Dermis blood vessel endothelial cell (primary cell): ENCODE measurements around the gene TMC3. TPM values are rescaled to one million over a fixed set of nuclear protein-coding genes. Genes with fewer than 3 reads are reported as not detected.

ENCODE experiments used
- total RNA-seq: library from RNA; depleted of rRNA; stranded (reverse); fragments of >200 nt; gene quantifications from 2 replicates; pipeline ENCODE4 v1.2.3, GENCODE V29; 2014

TMC3 gene
- total RNA-seq, 1 donor from 2014 or later: not detected

Other genes starting within 250 kb of the TMC3 start
- gene CFAP161, start 239.9 kb downstream of the TMC3 start, total RNA-seq: 0.23 and 0.34 TPM in 2 replicates
- 2.6 and 3.6 TPM in 2 replicates for gene IL16, start 177.3 kb downstream of the TMC3 start, total RNA-seq
- gene STARD5, start 50.1 kb downstream of the TMC3 start, total RNA-seq: 2.1 and 2.6 TPM in 2 replicates